Inferior parietal cortex (tissue), 1 donor: Measurements from ENCODE around the gene CNPY1.
"Not testable (repeated sequence)": the region's sequence is repeated elsewhere in the genome, so short reads cannot be mapped to it uniquely, and the experiment has no call there.

ENCODE experiments used
- DNase-seq: peaks from one replicate; pipeline ENCODE4 v3.0.0-alpha.2; 2016; ENCODE audit errors: extremely low spot score

CNPY1 gene

DNA sequence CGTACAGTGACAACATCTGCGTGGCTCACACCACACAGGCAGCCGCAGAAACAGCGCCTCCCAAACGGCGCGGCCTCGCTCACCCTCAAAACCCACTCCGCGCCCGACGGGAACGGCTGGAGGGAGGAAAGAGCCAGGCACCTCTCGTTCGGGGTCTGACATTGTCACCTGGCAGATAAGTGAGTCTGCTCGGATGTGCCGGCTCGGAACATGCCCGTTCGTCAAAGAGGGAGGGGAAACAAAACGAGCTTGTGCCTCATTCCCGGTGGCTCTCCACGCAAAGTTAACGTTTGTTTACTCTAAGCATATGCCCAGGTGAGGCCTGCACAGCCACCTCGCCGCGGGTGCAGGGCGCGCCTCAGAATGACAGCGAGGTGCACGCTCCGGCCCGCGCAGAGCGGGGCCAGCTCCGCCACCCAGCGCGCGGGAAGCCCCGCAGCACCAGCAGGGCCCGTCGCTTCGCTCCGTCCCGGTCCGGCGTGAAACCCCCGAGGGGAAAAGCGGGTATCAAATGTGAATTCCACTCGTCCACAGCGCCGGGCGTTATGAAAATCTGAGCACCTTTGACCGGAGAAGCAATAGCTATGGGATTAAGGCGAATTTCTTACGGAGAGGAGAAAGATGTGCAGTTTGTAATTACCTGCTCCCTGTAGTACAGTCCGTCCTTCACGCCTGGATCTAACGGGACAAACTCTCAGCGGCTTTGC, 13.1 kb downstream of the CNPY1 start:
- DNase-seq: no peak

DNA sequence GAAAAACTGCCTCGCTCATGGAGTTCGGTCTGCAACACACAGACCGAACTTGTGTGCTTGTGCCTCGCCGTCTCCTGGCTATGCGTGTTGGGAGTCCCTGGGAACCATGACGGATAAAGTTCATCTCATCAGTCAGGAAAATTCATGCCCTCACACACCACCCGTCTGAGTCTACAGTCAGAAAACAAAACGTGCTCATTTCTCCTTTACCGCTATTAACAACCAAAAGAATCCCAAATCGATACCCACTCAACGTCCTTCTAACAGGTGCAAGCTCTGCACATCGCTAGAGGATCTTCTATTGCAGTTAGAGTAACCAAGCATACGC, 13.6 kb downstream of the CNPY1 start:
- DNase-seq: no peak

DNA sequence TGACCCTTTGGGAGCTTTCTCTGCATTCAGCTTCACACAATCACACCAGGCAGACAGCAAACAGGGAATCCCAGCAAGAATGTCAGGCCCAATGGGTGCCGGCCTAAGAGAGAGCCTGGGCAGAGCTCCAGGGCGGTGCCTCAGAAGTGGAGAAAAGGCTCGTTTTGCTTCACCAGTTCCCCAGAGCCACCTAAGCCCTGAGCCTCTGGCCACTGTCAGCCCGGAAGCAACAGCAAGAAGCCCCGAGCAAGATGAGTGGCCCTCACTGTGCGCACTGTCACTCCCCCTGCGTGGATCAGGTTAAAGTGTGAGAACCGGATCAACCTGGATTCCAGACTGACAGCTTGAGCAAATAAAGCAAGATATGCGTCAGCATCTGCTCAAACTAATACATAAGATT, 14.7 kb downstream of the CNPY1 start:
- DNase-seq: no peak

DNA sequence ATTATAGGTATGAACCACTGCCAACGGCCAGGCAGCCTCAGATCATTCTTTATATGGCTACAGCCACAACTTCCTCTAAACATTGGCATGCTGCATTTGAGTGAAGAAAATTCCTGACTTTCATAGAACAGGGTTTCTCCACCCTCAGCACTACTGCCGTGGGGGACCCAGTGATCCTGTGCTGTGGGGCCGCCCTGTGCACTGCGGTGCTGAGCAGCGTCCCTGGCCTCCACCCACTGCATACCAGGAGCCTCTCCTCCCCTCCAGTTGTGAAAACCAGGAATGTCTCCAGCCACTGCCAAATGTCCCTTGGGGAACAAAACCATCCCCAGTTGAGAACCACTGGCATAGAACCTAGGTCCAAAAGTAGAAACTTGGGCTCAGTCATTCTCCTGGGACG, 15.8 kb downstream of the CNPY1 start:
- DNase-seq: no peak

DNA sequence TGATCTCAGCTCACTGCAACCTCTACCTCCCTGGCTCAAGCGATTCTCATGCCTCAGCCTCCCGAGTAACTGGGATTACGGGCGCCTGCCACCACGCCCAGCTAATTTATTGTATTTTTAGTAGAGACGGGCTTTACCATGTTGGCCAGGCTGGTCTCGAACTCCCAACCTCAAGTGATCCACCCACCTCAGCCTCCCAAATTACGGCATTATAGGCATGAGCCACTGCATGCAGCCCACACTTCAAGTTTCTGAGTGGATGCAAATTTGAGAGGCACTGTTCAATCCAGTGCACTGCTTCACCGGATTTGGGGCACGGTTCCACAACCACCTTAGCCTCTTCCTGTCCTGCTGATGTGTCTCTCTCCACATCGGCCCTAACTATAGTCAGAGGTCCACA, 16.5 kb downstream of the CNPY1 start:
- DNase-seq: no peak

DNA sequence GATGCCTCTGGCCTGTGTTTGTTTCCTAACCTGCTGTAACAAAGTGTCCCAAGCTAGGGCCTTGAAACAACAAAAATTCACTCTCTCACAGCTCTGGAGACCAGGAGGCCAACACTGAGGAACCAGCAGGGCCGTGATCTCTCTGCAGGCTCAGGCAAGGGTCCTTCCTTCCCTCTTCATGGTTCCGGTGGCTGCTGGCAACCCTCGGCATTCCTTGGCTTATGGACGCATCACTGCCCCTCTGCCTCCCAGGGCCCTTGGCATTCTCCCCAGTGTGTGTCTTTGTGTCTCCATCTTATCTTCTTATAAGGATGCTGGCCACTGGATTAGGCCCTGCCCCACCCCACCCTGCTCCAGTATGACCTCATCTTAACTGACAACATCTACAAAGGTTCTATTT, 17.0 kb downstream of the CNPY1 start:
- no peak for DNase-seq

DNA sequence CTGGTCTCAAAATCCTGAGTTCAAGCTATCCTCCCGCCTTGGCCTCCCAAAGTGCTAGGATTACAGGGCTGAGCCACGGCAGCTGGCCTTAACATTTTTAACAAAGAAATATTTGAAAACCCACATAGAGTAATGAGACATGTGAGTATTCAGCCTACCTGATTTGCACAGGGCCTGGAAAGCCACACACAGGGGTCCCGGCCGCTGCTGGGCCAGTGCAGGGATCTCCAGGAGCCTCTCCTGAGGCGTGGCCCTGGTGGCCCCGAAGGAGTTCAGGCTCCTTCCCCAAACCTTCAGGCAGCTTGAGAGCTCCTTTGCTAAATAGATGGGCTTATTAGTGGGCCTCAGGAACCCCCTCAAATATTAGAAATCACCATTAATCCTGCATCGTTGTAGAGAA, 18.7 kb downstream of the CNPY1 start:
- DNase-seq: no peak

DNA sequence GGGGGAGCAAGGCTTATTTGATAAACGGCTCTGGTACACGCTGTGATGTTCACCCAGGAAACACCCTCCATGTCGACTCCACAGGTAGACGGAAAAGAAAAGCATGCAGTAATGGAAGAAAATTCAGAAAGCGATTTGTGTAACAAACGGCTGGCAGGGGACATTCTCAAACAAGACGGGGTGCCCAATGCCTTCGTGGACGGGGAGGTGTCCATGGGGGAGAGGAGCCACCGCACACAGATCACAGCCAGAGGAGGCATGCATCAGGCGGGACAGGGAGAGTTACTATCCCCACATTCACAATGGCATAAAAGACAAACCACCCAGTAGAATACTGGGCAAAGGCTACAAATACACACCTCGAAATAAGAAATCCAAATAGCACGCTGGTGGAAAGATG, 20.1 kb downstream of the CNPY1 start:
- DNase-seq: no peak

DNA sequence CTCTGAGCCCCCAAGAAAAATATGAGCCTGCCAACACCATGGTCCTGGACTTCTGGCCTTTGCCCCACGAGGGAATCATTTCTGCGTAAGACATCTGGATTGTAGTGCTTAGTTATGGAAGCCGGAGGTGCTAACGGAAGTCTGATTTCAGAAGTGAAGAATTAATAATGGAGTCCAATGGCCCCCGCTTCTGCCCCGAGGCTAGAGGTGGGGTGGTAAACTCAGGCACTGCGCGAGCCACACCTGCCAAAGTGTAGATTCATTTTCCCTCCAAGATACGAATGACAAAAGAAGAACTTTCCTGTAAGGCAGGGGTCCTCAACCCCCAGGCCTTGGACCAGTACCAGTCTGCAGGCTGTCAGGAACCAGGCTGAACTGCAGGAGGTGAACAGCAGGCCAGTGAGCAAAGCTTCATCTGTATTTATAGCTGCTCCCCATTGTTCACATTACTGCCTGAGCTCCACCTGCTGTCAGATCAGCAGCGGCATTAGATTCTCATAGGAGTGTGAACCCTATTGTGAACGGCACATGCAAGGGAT, 22.3 kb downstream of the CNPY1 start:
- no peak for DNase-seq

DNA sequence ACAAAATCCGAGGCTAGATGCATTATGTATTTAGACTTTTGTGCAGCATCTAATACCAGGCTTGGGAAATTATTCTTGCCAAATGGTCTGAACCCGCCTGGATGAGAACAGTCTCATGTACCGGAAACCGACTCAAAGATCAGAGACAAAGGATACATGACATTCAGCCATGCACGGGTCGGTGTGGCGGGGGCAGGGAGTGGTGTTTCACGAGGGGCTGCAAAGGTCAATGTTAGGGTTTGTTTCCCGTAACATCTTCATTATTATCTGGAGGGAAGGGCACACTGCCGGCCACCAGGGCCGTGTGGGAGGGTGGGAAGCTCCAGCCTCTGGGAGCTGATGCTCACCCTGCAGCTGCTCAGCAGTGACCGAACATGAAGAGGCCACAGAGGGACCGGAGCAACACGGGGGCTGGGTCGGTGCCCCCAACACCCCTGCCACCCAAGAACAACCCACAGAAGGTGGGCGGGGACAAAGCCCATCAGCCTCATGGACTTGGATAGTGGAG, 23.1 kb downstream of the CNPY1 start:
- DNase-seq: no peak

DNA sequence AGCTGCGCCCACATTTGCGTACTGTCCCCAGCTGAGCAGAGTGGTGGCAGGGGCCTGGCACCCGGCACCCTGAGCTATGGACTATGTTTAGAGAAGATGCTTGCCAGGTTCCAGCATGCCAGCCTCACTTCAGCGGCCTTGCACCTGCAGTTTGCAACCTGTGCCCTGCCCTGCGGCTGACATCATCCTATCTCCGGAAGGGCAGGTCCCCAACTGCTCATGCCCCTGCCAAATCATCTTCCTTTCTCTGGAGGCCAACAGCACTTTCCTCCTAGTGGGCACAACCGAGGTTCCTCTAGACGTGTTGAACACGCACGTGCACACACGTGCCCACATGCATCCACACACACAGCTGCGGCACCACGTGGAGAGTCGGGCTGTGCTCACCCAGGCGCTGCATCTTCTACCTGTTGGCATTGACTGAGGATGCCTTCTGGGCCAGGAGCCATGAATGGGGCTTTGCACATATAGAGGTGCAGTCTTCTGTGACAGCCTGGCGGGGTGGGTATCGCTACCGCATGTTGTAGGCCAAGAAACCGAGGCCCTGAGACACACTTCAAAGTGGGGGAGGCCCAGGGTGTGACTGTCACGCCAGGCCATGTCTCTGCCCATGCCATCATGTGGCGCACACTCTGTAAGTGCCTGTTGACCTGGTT, 24.5 kb downstream of the CNPY1 start:
- DNase-seq: no peak

DNA sequence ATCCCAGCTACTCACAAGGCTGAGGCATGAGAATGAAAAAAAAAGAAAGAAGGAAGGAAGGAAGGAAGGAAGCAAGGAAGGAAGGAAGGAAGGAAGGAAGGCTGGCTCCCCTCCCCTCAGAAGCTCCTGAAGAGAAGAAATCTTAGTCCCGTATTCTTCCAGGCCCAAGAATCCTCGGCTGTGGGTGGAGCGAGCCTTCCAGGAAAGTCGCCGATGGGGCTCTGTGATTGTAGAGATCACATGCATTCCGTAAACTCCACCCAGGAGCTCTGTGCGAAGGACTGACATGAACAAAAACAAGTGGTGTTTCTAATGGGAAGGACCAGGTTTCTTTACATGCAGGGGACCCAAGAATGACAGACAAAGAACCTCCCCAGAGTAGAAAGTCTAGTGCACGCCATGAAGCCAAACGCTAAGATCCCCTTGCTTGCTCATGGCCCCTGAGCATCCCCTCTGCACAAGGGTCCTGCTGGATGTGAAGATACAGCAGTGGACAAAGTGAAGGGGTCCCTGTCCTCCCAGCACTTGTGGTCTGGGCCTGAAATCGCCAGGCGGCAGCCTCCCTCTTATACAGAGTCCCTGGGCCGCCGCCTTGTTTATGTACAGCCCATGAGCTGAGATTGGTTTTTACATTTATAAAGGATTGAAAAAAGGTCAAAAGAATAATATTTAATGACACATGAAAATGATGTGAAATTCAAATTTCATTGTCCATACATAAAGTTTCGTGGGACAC, 25.2 kb downstream of the CNPY1 start:
- DNase-seq: no peak

DNA sequence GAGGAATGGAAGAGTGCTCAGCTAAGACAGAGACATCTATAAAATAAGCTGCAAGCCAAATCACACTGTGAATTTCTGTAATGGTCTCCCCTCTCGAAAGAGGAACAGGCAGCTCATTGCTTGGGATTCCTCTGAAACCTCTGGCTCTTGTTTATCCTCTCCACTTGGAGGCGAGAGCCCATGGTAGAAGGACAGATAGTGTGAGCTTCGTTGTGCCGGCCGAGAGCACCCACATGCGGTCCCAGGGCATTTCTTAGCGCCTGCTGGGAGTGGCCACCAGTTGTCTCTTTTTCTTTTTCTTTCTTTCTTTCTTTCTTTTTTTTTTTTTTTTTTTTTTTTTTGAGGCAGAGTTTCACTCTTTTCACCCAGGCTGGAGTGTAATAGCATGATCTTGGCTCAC, 26.2 kb downstream of the CNPY1 start:
- no peak for DNase-seq

DNA sequence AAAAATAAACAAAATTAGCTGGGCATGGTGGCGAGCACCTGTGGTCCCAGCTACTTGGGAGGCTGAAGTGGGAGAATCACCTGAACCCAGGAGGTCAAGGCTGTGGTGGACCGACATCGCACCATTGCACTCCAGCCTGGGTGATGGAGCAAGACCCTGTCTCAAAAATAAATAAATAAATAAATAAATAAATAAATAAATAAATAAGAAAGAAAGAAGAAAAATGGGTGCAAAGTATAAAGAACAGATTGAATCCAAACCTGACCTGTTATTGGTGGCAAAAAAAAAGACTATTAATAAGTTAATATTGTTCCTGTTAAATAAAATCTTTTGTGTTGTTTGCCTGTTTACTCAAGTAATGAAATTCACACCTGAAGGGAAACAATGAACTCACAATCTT, 27.0 kb downstream of the CNPY1 start:
- DNase-seq: not testable (repeated sequence)

DNA sequence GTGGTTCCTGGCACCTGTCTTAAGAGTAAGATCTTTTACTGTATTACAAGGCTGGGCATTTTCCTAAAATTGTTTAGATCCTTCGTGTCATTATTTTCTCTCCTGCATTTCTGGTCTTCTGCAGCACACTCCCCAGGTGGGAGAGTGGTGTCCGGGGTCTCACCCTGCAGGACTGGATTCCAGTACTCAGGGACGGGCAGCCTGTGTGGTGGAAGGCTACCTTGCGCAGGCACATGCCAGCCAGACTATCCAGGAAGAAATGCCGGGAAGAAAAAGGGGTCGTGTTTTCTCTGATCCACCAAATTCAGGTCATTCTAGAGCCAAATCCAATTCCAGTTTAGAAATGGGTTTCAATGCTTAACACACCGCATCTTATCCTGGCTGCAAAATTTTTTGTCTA, 27.7 kb downstream of the CNPY1 start:
- no peak for DNase-seq

DNA sequence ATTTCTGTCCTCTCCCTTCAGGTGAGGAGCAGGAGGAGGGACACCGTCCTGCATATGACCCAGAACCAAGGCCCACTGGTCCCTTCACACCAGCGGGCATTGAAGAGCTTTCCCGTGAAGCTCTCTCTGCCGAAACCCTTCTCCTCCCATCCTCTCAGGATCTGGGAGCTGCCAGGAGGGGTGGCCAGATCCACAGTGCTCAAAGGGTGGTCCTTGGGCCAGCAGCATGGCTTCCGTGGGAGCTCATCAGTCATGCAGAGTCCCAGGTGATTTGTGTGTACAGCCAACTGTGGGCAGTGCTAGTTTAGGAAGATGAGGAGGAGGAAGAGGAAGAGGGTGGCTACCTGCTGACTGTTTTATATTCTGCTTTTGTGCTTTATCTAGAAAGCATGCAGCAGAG, 28.4 kb downstream of the CNPY1 start:
- DNase-seq: no peak

DNA sequence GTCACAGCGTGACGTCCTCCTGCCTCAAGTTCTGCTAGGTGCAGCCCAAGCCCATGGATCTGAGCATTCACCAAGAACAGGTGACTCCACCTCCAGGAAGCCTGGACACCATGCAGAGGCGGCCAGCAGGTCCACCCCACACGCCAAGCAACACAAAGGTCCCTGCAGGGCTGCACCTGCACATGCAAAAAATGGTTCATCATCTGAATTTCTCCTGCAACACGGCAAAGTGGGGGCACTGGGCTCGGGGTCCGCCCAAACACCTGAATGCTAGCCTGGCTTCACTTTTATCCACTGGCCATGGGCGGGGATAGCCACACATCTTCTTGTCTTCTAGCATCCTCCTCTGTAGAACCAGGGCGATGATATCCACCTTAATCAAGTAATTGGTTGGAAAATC, 28.9 kb downstream of the CNPY1 start:
- DNase-seq: no peak

DNA sequence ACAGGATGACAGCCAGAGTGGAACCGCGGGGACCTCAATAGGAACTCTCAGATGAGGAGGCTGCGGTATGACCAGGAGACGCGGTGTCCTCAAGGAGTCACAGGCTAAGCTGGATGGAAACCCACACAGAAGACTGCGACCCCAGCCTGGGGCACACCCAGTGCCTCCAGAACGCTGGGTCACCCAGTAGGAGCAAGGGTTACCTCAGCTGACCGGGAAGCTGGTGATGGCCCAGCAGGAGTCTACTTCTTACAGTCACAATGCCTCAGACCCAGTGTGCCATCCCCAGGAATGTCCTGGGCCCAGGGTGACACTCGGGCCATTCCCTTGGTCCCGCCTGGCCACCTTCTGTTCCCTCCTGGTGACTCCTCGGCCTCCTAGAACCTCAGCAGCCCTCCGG, 29.9 kb downstream of the CNPY1 start:
- DNase-seq: no peak

DNA sequence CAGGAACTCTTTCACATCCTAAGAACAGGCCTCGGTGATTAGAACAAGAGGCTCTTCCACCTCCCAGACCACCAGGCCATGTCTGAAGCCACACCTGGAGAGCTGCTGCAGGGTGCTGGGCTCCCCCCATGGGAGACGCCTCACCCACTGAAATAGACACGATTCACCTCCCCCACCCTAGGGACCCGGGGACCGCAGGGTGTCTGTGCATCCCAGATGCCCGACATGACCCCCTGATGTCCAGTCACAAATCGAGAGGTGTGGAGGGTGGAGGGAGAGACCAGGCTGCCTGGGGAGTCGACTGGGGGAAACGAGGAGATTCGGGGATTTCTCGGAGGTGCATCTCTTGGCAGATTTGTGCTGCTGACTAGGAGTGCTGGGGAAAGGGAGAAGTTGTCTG, 31.0 kb downstream of the CNPY1 start:
- no peak for DNase-seq

DNA sequence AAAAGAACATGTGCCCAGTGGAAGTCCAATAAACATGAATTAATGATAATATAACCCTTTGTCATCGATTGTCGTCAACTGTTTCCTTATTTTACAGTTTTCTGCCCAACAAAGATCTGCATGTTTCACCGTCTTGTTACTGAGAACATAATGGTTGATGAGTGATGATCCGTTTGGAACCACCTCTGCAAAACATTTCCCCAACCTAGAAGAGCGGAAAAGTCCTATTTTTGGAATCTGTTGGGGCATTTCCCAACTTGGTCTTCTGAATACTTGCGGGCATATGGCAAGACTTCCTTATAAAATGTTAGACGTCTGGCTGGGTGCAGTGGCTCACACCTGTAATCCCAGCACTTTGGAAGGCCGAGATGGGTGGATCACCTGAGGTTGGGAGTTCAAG, 32.1 kb downstream of the CNPY1 start:
- DNase-seq: no peak

DNA sequence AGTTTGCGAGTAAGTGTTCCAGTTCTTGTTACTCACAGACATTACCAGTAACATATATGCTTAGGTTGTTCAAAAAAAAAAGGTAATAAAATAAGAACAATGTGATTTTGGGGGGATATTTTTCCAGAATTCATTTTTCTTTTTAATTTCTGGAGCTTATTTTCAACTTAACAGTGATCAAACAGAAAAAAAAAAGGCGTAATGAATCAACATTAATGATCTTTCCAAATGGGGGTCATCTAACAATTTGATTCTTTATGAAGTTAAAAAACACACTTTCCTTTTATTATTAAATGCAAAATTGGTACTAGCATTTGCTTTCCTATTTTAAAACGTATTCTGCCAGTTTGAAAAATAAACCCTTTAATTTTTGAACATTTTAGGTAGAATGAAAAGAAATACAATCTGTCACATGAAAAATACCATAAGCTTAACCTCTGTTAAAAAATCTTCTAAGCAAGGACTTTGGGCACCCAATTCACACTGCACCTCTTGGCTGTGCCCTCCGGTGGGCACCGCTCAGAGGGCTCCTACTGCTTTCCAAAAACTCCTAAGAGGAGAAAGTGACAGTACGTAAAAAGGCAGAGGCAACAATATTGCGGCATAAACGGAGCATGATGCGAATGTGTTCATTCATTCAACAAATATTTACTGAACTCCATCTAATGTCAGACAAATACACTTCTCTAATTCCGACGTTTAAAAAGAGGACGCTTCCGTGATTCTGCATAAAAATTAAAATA, 32.6 kb downstream of the CNPY1 start:
- no peak for DNase-seq

DNA sequence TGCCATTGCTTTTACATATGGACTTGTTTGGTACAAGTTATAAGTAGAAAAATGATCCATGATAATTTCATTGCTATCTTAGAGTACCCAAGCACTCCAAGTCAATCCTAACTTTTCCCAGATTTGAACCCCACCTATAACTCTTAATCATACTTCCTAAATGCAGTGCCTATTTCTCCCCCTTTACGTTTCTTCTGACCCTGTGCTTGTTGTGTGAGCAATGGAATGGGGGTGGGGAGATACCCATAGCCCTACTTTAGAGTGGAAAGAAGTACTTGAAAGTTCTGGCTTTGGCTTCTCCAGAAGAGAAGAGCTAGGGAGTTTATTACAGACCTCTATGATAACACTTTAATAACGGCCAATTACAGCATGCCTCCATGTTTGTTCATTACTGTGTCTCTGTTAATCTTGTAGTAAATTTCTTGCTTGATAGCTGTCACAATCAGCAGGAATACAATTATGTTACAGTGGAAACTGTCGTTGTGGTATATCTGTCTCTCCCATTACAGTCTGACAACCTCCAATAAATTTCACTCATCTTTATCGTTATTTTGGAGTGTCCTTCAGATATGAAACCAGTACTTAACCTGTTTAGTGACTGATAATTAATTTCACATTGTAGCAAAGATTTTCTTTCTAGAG, 34.0 kb downstream of the CNPY1 start:
- no peak for DNase-seq
